RPMI8226 (cell line): ENCODE data around the gene KRT81.
A peak's percentile ranks its signal among the peaks of the same experiment; 100 is the strongest.
"Not testable (repeated sequence)": the region's sequence is repeated elsewhere in the genome, so short reads cannot be mapped to it uniquely, and the experiment has no call there.

Experiments
- DNase-seq: peaks from one replicate; pipeline ENCODE4 v3.0.0-alpha.2; 2015

KRT81 gene

DNA sequence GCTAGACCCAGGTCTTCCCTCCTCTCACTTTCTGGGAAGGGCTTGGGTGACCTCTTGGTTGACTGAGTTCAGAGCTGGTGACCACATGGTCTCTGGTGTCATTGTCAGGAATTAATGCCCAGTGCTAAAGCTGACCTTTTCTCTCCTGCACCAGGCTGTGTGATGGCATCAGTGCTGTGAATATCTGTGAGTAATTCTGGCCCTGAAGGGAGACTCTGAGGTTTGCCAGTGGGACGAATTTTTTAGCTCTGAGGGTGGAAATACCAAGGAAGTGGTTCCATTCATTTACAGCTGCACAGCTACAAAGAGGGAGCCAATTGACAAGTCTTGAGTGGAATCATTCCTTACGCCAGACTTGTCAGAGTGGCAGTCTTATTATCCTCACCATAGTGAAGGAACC lies 23.1 kb downstream of the KRT81 start:
- no peak for DNase-seq

DNA sequence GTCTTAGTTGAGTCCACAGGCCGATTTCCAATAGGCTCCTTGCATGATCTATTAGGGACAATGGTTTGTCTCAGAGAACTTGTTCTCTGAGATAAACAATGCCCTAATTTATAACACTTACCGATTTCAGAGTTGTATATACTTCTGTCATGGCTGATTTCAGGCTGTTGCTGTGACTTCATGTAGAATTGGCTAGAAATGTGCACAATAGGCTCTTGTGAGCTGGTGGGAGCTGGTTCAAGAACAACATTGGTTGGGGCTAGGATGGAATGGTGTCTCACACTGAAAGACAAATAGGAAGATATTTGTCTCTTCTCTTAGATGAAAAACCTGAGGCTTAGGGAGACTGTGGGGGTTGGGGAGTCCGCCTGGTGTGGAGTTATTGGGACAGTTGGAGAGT lies 23.6 kb downstream of the KRT81 start:
- no peak for DNase-seq

DNA sequence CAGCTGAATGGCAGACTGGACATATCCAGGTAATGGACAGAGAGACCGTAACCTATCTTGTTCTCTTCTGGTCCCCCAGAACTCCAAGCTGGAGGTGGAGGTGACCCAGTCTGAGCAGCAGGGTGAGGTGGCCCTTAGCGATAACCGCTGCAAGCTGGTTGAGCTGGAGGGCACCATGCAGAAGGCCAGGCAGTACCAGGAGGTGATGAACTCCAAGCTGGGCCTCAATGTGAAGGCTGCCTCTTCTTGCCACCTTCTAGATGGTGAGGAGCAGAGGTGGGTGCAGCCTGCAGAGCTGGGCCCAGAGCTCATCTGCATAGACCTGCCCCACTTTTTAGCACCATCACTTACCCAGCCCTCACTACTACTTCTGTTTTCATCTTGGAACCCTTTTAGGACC lies 24.1 kb downstream of the KRT81 start:
- no peak for DNase-seq

DNA sequence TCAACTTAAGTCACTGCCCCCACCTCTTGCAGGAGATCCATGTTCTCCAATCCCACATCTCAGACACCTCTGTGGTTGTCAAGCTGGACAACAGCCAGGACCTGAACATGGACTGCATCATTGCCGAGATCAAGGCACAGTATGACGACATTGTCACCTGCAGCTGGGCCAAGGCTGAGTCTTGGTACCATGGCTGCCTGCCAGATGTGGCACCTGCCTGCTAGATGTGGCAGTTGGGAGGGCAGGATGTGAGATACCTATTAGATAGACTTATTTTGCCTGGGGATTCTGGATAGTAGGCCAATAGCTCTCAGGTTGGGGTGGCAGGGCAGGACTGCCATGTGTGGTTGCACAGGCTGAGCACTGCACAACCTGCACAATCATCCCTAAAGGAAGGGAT lies 24.8 kb downstream of the KRT81 start:
- DNase-seq = peak; percentile 98

DNA sequence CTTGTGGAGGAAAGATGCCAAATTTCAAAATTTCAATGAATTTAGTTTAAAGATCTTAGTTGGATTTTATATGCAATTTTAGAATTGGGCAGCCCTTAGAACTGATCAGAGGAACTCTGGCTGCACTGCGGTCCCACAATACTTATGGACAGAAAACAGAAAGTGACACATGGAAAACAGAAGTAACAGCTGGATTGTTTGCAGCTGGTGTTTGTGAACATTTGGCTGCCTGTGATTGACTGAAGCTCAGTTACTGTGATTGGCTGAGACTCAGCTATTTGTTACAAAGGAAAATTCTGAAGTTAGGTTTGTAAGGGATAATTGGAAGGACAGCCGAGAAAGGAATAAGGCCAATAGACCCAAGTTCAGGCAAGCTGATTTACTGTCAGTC lies 26.9 kb downstream of the KRT81 start:
- DNase-seq = peak; percentile 72

DNA sequence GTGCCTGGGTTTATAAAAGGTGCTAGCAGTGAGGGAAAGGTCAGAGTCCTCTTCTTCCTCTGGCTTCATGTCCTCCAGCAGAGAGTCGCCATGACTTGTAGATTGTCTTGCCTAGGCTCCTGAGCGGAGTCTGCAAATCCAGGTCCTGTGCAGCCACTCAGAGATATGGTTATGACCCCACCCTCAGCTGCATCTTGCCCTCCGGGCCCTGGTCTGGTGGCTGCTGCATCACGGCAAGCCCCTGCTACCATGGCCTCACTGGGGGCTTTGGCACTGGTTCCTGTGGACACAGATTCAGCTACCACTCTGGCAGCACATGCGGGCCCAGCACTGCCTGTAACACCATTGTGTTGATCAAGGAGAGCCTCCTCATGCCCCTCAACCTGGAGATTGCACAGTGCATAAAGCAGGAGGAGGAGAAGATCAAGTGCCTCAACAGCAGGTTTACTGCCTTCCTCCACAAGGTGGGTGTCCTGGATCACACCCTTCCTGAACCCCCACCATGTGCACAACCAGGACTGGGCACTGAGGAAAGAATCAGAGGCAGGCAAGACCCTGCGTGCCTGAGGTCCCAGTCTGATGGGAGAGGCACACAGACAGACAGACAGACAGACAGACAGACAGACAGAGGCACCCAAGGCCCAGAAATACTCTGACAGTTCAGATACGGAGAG lies 27.4 kb downstream of the KRT81 start:
- no peak for DNase-seq

DNA sequence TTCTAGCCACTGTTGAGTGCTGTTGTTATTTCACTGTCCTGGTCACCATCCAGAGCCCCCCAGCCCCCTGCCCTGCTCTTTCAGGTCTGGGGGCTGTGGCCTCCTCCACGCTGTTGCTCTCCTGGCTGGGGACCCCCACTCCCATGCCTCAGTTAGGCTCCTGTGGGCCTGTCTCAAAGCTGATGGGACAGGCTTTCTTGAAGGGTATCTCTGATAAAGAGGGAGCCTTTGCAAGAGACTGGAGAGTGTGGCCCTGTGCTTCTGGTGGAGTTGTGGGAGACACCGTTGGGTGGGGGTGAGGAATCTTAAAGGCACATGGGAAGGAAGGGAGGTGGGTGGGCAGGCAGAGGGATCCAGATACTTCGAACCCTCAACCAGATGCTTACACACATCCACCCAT lies 29.0 kb downstream of the KRT81 start:
- DNase-seq = no peak

DNA sequence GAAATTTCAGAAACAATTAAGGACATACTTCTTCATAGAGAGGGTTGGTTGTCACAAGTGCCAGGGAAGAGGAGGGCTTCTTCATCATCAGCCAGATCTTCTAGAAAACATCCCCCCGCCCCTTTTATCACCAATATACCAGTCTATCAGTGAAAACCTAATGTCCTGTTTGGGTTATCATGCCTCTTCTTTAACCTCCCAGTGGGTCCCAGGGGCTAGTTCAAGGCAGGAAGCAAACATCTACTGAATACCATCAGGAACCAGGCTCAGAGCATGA lies 30.2 kb downstream of the KRT81 start:
- no peak for DNase-seq

DNA sequence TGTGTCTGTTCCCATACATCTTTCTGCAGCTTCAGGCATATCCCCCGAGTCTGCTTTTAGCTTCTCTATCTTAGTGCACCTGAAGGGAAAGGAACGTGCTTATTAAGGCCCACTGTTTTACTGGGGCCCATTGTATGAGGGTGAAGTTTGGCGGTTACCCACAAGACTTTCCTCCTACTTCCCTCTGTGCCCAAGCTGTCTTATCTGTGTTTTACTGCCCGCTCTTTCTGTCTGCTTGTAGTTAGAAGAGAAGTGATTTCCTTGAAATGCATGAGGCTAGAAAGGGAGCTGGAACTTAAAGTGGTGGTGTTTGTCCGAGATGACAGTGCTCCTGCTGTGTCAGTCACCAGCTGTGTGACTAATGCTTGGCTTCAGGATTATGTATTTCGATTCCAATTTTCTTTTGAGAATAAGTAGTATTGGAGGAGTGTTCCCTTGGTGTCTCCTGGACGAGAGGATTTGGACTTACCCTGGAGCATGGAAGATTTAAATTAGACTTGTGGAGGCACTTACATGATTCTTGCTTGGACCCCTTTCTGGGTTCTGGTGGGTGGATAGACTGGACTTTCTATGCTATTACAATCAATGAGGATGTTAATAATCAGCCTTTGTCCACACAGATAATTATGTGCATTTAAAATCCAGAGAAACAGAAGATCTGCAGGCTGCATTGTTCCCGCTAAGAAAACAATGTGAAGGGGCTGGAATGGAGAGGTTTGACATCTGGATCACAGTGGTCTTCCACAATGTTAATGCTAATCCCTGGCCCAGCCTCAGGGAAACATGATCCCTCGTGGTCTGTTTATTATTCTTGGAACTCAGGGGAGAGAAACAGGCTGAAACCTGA lies 30.8 kb downstream of the KRT81 start:
- no peak for DNase-seq

DNA sequence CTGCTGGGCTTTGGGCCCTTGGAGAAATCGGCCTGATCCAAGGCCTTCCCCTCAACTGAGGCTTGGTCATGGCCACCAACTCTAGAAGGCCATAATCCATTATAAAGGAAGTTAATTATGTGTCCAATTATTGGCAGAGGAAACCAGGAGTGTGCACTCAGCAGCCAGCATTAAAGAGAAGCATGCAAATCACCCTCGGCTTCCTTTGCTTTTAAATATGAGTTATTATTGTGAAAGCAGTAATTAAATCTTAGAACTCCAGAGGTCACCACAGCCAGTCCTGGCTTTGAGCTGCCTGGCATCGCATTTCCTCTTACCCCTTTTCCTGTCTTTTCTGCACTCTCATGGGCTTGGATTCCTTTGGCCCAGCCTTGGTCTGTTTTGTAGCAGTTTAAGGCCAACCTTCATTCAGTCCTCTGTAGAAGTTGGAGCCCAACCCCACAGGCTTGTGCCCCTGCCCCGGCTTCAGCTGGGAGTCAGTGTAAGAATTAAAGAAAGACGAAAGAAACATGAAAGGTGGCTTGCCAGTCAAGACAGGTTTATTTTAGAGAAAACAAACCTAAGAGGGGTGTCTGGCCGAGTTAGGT lies 31.6 kb downstream of the KRT81 start:
- DNase-seq = no peak

DNA sequence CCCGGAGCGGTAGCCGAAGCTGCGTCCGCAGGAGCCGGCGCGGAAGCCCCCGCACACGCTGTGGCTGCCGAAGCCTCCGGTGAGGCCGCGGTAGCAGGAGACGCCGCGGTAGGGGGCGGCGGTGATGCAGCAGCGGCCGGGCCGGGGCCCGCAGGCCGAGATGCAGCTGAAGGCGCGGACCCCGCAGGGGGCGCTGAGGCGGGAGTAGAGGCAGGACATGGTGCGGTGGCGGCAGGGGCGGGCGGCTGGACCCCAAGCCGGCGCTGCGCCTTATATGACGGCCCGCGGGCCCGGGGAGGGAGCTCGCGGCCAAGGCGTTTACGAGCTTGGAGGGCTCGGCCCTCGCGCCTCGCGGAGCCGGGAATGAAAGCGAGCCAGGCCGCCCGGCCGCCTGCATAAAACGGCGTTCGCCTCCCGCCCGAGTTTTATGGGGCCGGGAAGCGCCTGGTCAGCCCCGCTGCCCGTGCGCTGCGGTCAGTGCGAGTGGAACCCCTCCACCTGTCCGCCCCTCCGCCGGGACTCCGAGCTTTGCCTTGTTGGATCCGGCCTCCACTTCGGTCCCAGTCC lies 32.9 kb downstream of the KRT81 start:
- no peak for DNase-seq

DNA sequence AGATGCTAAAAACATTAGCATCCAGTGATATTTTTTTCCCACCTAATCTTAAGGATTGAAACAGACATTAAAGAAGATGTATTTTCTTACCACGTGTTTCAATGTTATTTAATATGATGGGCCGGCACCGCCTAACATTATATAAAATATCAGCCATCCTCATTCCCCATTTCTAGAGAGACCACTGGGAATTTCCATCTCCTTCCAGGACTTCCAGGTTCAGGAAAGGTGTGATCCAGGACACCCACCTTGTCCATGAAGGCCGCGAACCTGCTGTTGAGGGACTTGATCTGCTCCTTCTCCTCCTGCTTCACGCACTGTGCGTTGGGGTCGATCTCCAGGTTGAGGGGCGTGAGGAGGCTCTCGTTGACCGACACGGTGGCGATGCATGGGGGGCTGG lies 33.4 kb downstream of the KRT81 start:
- DNase-seq = not testable (repeated sequence)

DNA sequence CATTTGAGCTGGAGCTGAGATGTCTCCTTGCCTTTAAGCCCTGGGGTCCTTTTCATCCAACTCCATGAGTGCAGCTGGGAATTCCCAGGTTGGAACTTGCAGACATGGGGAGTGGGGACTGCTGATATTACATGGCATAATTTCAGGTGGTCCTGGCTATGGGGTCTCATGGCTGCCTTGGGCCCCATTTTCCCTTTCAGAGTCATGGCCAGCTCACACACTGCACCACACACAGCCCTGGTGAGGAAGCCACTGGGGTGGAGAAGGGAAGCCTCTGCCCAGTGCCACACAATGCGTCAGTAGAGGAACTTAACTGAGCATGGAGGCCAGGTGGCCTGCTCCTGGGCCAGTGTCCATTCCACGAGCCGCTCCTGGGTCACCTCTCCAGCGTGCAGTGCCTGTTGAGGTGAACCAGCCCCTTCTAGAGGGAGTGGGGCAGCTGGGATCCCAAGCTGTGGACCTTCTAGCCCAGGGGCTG lies 34.2 kb downstream of the KRT81 start:
- DNase-seq = no peak

DNA sequence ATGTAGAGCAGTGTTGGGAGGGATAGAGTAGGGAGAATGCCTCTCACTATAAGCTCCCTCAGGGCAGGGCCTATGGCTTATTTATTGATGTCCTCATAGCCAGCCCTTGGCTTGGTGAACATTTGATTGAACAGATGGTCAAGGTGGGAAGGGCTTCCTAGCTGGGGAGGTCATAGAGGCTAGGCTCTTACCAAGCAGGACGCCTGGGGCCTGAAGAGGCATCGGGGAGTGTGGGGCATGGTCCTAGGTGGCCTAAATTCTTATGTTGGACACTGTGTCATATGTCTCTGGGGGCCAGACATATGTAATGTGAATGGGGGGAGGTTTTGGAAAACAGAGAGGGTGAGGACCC lies 34.8 kb downstream of the KRT81 start:
- DNase-seq = no peak

DNA sequence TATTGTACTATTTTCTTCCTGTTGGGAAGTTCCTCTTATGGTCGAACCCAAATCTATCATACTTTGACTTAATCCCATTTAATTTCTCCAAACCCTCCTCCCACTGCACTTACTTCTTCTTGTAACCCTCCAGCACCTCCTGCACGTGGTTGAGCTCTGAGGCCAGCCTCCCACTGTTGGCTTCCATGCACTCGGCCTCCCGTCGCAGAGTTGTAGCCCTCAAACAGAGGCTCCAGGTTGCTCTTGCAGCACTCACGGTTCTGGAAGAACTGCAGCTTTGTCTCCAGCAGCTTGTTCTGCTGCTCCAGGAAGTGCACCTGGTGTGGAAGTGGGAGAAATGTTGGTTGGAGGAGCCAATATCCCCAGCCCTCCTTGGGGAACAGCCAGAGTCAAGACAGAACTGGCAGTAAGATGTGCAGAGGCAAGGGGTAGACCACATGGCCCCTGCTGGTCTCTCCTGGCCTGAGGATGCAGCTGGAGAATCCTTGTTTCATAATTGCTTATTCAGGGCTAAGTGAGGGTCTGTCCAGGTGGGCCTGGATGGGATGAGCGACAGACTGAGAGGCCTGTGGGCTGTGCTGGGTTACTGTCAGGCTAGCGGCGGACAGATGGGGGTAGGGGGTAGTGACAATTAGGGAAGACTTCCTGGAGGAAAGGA lies 35.3 kb downstream of the KRT81 start:
- DNase-seq = no peak

DNA sequence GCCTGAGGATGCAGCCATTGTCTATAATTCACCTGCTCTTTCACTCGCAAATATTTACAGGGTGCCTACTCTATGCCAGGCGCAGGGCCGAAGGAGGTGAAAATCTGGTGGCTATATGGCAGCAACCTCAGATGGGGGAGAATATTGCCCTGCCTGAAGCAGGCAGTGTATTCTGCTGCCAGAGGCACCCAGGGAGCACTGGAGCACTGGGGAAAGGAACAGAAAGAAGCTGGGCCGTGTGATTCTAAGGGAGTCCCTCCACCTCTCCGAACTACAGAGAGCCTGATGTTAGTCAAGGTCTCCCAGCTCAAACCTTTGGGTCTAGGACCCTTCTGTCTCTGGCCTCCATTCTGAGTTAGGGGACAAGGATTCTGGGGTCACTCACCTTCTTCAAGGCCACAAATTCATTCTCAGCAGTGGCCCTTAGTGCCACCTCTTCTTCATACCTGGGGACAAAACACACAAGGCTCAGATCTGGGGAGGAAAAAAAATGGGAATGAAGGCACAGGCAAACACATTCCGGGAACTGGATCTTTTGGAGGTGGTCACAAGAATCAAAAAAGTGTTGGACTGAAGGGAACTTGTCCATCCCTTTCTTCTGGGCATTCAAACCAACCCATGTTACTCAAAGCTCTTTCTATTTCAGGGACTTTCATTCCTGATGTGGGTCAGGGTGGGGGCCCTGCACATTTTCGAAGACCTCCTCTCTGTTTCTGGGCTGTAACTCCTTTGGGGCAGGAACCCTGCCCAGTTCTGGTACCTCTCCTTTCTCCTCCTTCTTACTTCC lies 36.2 kb downstream of the KRT81 start:
- no peak for DNase-seq

DNA sequence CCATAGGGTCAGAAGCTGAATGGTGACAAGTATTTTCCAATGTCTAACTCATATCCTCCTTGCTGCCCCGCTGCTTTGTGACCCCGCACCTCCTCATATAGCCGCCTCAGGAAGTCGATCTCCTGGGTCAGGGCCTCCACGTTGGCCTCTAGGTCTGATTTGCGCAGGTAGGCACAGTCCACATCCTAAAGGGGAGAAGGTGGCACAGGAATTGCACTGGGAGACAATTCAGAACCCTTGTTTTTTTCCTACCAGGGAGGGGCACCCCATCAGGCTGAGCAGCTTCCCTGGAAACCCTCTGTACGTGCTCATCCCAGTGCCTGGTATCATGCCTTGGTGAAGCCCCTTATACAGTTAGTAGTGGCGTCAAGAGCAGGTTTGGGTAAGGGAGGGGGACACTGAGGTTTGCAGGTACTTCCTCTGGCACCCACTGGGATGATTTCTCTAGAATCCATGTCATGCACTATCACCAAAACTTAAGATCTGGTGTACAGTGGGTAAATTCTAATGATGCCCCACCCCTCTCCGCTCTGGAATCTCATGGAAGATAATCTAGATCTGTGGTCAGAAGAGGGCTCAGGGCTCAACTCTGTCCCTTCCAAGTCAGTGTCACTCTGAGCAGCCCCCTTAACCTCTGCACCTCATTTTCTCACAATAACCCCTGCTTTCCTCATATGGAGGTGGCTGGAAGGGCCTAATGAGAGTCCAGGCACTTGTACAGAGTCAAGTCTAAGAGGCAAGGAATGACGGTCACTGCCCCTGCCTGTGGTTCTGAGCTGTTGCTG lies 37.0 kb downstream of the KRT81 start:
- DNase-seq = no peak

DNA sequence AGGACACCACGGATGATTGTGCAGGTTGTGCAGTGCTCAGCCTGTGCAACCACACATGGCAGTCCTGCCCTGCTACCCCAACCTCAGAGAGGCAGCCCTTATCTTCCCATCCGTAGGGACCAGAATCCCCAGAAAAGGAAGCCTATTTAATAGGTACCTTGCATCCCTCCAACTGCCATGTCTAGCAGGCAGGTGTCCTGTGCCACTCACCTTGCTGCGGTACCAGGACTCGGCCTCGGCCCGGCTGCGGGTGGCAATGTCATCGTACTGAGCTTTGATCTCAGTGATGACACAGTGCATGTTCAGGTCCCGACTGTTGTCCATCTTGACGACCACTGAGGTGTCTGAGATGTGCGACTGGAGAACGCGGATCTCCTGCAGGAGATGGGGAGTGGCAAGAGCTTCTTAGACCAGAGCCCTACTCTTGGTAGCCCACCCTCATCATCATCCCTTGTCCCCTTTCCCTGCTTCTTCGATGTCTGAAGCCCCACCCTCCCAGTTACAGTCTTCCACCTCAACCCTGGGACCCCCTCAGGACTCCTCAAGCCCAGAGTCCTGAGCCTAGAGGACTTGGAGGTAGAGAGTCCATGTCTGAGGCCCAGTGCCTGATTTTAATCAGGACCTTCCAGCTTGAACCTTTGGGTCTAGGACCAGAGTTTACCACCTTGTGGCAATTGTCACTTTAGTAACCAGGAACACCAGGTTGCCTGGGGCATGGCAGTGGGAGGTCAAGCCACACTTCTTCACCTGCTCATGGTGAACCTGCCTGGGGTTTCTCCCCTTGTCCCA lies 37.7 kb downstream of the KRT81 start:
- no peak for DNase-seq

DNA sequence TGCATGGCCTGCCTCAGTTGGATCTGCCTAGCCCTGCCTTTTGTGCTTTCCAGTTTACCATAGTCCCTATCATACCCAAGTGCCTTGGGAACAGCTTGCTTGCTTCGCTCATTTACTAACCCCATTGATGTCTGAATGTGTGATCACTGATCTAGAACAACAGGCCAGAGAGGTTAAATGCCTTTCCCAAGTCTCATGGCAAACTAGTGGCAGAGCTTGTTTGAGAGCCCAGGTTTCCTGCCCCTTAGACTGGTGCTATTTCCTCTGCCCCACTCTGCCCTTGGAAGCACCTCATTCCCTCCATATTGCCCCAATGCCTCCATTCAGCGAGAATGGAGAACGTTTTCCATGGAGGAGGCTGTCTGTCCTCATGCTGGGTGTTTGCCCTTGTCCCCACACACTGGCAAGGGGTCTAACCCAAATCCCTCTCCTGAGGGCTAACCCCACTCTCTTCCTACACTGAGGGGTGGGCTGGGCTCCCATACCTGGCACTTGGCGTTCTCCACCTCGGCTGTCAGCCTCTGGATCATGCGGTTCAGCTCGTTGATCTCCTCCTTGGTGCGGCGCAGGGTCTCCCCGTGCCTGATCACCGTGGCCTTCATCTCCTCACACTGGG lies 38.5 kb downstream of the KRT81 start:
- DNase-seq = no peak

DNA sequence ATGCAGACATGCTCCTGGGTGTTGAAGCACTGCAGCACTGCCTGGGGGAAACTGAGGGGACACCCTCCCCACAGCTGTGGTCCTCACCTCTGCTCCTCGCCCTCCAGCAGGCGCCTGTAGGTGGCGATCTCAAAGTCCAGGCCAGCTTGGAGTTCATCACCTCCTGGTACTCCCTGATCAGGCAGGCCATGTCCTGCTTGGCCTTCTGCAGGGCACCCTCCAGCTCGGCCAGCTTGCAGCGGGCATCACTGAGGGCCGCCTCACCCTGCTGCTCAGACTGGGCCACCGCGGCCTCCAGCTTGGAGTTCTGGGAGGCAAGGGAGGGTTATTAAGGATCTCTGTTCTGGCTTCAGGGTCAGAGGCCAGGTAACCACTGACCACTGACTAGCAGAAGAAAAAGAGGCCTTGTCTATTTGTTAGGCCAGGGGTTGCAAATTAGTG lies 39.1 kb downstream of the KRT81 start:
- peak; percentile 29 for DNase-seq
